Progenitor cell of endocrine pancreas (in vitro differentiated cells): Measurements from ENCODE around the gene G6PC2. TPM values are rescaled to one million over a fixed set of nuclear protein-coding genes. Genes with fewer than 3 reads are reported as not detected.

Experiments used
- DNase-seq: peaks from one replicate; pipeline ENCODE4 v3.0.0; 2021; ENCODE audit warnings: low spot score; ENCODE audit not compliant: unreplicated experiment
- H3K27ac Mint-ChIP-seq: 2 replicates; pipeline ENCODE4 v1.8.0; 2021; ENCODE audit warnings: mild to moderate bottlenecking, moderate library complexity, mixed read lengths
- H3K27me3 Mint-ChIP-seq: 2 replicates; pipeline ENCODE4 v1.8.0; 2021; ENCODE audit warnings: mixed read lengths
- H3K36me3 Mint-ChIP-seq: 2 replicates; pipeline ENCODE4 v1.8.0; 2022; ENCODE audit warnings: mixed read lengths; ENCODE audit not compliant: insufficient read depth
- H3K4me1 Mint-ChIP-seq: 2 replicates; pipeline ENCODE4 v1.8.0; 2021; ENCODE audit warnings: low read depth, mixed read lengths
- H3K4me3 Mint-ChIP-seq: 2 replicates; pipeline ENCODE4 v1.8.0; 2021; ENCODE audit warnings: low read depth, mild to moderate bottlenecking, moderate library complexity, mixed read lengths
- H3K9me3 Mint-ChIP-seq: 2 replicates; pipeline ENCODE4 v1.8.0; 2021; ENCODE audit warnings: low read depth, mixed read lengths
- total RNA-seq: library from RNA; stranded (reverse); gene quantifications from 2 replicates; pipeline ENCODE4 v1.2.1, GENCODE V29; 2021
- TF ChIP-seq, protein P1 (sequence below): fragments of 200-600 bp; sonication (generic); IDR thresholded peaks from one replicate; pipeline ENCODE4 v1.5.0; 2021; ENCODE audit warnings: antibody characterized with exemption, mild to moderate bottlenecking; ENCODE audit not compliant: unreplicated experiment

G6PC2 gene
- total RNA-seq, 1 donor from 2014 or later = not detected

GRCh38 chr2:168894720-168895119 is 6.4 kb upstream of the G6PC2 start:
- Mint-ChIP-seq H3K27me3 (peaks cover 17% of the 10 kb centered on the region), H3K4me3 (no peak overlapping the region), H3K9me3 (no peaks in the 10 kb centered on the region), H3K27ac (no peak overlapping the region), H3K36me3 (no peaks in the 10 kb centered on the region), H3K4me1 (peaks cover 5% of the 10 kb centered on the region)
- TF ChIP-seq, protein P1, sequence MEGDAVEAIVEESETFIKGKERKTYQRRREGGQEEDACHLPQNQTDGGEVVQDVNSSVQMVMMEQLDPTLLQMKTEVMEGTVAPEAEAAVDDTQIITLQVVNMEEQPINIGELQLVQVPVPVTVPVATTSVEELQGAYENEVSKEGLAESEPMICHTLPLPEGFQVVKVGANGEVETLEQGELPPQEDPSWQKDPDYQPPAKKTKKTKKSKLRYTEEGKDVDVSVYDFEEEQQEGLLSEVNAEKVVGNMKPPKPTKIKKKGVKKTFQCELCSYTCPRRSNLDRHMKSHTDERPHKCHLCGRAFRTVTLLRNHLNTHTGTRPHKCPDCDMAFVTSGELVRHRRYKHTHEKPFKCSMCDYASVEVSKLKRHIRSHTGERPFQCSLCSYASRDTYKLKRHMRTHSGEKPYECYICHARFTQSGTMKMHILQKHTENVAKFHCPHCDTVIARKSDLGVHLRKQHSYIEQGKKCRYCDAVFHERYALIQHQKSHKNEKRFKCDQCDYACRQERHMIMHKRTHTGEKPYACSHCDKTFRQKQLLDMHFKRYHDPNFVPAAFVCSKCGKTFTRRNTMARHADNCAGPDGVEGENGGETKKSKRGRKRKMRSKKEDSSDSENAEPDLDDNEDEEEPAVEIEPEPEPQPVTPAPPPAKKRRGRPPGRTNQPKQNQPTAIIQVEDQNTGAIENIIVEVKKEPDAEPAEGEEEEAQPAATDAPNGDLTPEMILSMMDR = no peak
- no peak for DNase-seq

GRCh38 chr2:168895771-168896170 is 5.3 kb upstream of the G6PC2 start:
- H3K9me3 Mint-ChIP-seq = no peaks in the 10 kb centered on the region
- TF ChIP-seq, protein P1 = no peak
- peaks cover 17% of the 10 kb centered on the region for H3K27me3 Mint-ChIP-seq
- no peaks in the 10 kb centered on the region for H3K4me1 Mint-ChIP-seq
- DNase-seq = no peak
- H3K4me3 Mint-ChIP-seq = no peak overlapping the region
- no peaks in the 10 kb centered on the region for H3K36me3 Mint-ChIP-seq
- H3K27ac Mint-ChIP-seq = no peak overlapping the region

DNA sequence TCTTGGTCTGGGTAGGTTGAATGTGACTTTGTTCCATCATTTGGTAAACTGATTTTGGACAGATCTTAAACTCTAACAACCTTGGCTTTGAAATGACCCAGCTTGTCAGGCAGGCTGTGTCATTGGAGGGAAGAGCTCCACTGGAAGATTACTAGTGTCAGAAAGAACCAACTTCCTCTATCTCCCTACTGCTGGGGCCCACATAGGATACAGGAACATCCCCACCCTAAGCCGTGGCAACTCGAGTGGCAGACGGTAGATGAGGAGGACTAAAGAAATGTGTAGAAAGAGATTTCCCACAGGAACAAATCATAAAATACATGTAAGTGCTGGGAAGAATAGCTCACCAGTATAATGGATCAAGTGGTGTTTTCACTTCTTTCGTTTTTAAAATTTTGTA is 4.3 kb upstream of the G6PC2 start:
- Mint-ChIP-seq H3K27me3 (peaks cover 14% of the 10 kb centered on the region), H3K4me1 (no peaks in the 10 kb centered on the region), H3K36me3 (no peaks in the 10 kb centered on the region), H3K9me3 (no peaks in the 10 kb centered on the region), H3K27ac (no peak overlapping the region), H3K4me3 (no peak overlapping the region)
- no peak for DNase-seq
- TF ChIP-seq, protein P1 = no peak

- no peak overlapping the region for H3K27ac Mint-ChIP-seq
- no peaks in the 10 kb centered on the region for H3K9me3 Mint-ChIP-seq
- no peak for DNase-seq
- no peaks in the 10 kb centered on the region for H3K4me1 Mint-ChIP-seq
- H3K36me3 Mint-ChIP-seq = no peaks in the 10 kb centered on the region
- peaks cover 8% of the 10 kb centered on the region for H3K27me3 Mint-ChIP-seq
- H3K4me3 Mint-ChIP-seq = no peak overlapping the region
- TF ChIP-seq, protein P1 = no peak
Measured at GRCh38 chr2:168897449-168897848, 3.6 kb upstream of the G6PC2 start.

GRCh38 chr2:168903888-168904287 is 2.8 kb downstream of the G6PC2 start:
- Mint-ChIP-seq H3K27me3 (peaks cover 12% of the 10 kb centered on the region), H3K4me1 (no peaks in the 10 kb centered on the region), H3K36me3 (no peaks in the 10 kb centered on the region), H3K9me3 (no peaks in the 10 kb centered on the region), H3K4me3 (no peak overlapping the region), H3K27ac (no peak overlapping the region)
- no peak for DNase-seq
- TF ChIP-seq, protein P1 = no peak
